Sigmoid colon (tissue), 3 donors: ENCODE results near the gene PLSCR2.

Source experiments
- POLR2A ChIP-seq, 2 donors: fragments of 450-650 bp; IDR thresholded peaks; one replicate each; pipeline ENCODE4 v1.6.1; 2016; ENCODE audit warnings: antibody characterized with exemption in 2 of 2, mild to moderate bottlenecking in 2 of 2, moderate library complexity in 2 of 2
- TF ChIP-seq, protein P1 (sequence below), 4 experiments: fragments of 450-650 bp in 3 of 4; fragments of 200-600 bp in 1 of 4; IDR thresholded peaks; one replicate each; pipeline ENCODE4 v1.5.1; 2016 to 2019; ENCODE audit warnings: antibody characterized with exemption in 4 of 4, mild to moderate bottlenecking in 3 of 4, moderate library complexity in 2 of 4

DNA sequence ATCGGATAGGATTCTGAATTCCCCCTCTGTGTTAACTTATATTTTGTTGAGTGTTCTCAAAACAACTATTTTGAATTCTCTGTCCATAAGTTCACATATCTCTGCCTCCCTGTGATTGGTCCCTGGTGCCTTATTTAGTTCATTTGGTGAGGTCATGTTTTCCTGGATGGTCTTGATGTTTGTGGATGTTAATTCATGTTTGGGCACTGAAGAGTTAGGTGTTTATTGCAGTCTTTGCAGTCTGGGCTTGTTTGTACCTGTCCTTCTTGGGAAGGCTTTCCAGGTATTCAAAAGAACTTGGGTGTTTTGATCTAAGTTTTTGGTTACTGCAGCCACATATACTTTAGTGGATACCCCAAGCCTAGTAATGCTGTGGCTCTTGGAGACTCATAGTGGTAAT lies 23.3 kb downstream of the PLSCR2 start:
- TF ChIP-seq, protein P1, sequence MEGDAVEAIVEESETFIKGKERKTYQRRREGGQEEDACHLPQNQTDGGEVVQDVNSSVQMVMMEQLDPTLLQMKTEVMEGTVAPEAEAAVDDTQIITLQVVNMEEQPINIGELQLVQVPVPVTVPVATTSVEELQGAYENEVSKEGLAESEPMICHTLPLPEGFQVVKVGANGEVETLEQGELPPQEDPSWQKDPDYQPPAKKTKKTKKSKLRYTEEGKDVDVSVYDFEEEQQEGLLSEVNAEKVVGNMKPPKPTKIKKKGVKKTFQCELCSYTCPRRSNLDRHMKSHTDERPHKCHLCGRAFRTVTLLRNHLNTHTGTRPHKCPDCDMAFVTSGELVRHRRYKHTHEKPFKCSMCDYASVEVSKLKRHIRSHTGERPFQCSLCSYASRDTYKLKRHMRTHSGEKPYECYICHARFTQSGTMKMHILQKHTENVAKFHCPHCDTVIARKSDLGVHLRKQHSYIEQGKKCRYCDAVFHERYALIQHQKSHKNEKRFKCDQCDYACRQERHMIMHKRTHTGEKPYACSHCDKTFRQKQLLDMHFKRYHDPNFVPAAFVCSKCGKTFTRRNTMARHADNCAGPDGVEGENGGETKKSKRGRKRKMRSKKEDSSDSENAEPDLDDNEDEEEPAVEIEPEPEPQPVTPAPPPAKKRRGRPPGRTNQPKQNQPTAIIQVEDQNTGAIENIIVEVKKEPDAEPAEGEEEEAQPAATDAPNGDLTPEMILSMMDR (IDR thresholded peaks at IDR 0.05): no peak
- no peak for TF ChIP-seq POLR2A (IDR thresholded peaks at IDR 0.05)
